Ovary (tissue), 3 donors: Measurements from ENCODE around the gene AURKA.

Source experiments
- CTCF ChIP-seq, 3 donors: fragments of 450-650 bp in 2 of 3; fragments of 200-600 bp in 1 of 3; IDR thresholded peaks; one replicate each; pipeline versions ENCODE4 v1.5.1 to v1.8.0; 2016 to 2022; ENCODE audit warnings: antibody characterized with exemption in 3 of 3, mild to moderate bottlenecking in 1 of 3
- EP300 ChIP-seq: sonication (generic); formaldehyde crosslinking; IDR thresholded peaks from one replicate; pipeline ENCODE4 v1.6.1; 2017; ENCODE audit warnings: antibody characterized with exemption
- donor health status: DM: no; HTN: no; CAD: no.

- no peak for TF ChIP-seq CTCF (IDR thresholded peaks at IDR 0.05)
- no peak for TF ChIP-seq EP300
These were observed 31.2 kb downstream of the AURKA start for GRCh38 chr20:56360908-56361205.
